Measurements from ENCODE around the gene CD200. TPM values are rescaled to one million over a fixed set of nuclear protein-coding genes. Genes with fewer than 3 reads are reported as not detected.

Gene CD200
- total and polyA plus RNA-seq, 4 donors: 0.10 to 0.28 (median 0.20) TPM

DNA sequence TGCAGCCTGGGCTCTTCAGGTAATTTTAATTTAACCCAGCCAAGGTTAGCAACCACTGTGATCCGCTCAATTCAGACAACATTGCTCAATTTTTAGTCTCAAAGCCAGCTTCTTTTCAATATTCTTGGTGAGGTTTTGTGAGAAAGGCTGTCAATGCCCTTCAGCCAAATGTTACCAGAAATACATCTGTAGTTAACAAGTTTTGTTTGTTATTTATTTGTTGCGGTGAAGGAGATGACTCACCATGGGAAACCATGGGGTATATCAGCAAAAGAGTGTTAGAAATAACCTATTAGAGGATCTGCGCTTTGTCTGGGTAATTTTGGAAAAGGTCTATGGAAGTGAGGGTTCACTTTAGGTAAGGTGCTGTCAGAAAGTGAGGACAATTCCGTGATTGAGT, 43.9 kb upstream of the CD200 start:
- no peak overlapping the region for H3K27ac ChIP-seq (ENCODE audit: low read depth in 1 of 2, low read length in 2 of 2)
- 90% methylated on average over 4 of the region's 4 CpGs for WGBS
- H3K9ac ChIP-seq (ENCODE audit: low read depth in 1 of 2, low read length in 2 of 2): no peak overlapping the region
- DNase-seq (ENCODE audit: low spot score): no peak
- peaks cover 0 to 6% (median 3%) of the 10 kb centered on the region in 4 donors for H3K4me1 ChIP-seq (ENCODE audit: control insufficient read depth in 4 of 4, insufficient read depth in 4 of 4, low read length in 3 of 4)
- no peaks in the 10 kb centered on the region for H3K9me3 ChIP-seq (ENCODE audit: control insufficient read depth in 4 of 4, low read length in 3 of 4)
- no peaks in the 10 kb centered on the region for H3K36me3 ChIP-seq (ENCODE audit: control insufficient read depth in 4 of 4, insufficient read depth in 3 of 4, low read depth in 1 of 4, low read length in 3 of 4)
- H3K27me3 ChIP-seq (ENCODE audit: control insufficient read depth in 4 of 4, insufficient read depth in 4 of 4, low read length in 3 of 4): peaks cover 0 to 2% (median 0%) of the 10 kb centered on the region in 4 donors
- TF ChIP-seq JUND (IDR thresholded peaks at IDR 0.05) (no peak), HNF4A (conservative IDR thresholded peaks at IDR 0.05) (no peak), YY1 (IDR thresholded peaks at IDR 0.05) (no peak), GABPA (IDR thresholded peaks at IDR 0.05 in 1 of 2, conservative IDR thresholded peaks at IDR 0.05 in 1 of 2) (no peak), HNF4G (IDR thresholded peaks at IDR 0.05) (no peak), TAF1 (conservative IDR thresholded peaks at IDR 0.05) (no peak), RXRA (IDR thresholded peaks at IDR 0.05) (no peak), FOXA2 (IDR thresholded peaks at IDR 0.05) (no peak), ATF3 (IDR thresholded peaks at IDR 0.05) (no peak), RAD21 (IDR thresholded peaks at IDR 0.05) (no peak), SP1 (IDR thresholded peaks at IDR 0.05) (no peak), NR2F2 (IDR thresholded peaks at IDR 0.05) (no peak), FOXA1 (IDR thresholded peaks at IDR 0.05) (no peak), EGR1 (IDR thresholded peaks at IDR 0.05; ENCODE audit: low read depth in 2 of 2) (no peak), CTCF (IDR thresholded peaks at IDR 0.05; ENCODE audit: low read depth, low read length, missing input control) (no peak), REST (IDR thresholded peaks at IDR 0.05) (no peak)
- TF ChIP-seq, protein P1, sequence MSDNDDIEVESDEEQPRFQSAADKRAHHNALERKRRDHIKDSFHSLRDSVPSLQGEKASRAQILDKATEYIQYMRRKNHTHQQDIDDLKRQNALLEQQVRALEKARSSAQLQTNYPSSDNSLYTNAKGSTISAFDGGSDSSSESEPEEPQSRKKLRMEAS (IDR thresholded peaks at IDR 0.05): no peak
- TF ChIP-seq, protein P2, sequence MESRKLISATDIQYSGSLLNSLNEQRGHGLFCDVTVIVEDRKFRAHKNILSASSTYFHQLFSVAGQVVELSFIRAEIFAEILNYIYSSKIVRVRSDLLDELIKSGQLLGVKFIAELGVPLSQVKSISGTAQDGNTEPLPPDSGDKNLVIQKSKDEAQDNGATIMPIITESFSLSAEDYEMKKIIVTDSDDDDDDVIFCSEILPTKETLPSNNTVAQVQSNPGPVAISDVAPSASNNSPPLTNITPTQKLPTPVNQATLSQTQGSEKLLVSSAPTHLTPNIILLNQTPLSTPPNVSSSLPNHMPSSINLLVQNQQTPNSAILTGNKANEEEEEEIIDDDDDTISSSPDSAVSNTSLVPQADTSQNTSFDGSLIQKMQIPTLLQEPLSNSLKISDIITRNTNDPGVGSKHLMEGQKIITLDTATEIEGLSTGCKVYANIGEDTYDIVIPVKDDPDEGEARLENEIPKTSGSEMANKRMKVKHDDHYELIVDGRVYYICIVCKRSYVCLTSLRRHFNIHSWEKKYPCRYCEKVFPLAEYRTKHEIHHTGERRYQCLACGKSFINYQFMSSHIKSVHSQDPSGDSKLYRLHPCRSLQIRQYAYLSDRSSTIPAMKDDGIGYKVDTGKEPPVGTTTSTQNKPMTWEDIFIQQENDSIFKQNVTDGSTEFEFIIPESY (IDR thresholded peaks at IDR 0.05): no peak
- H3K4me3 ChIP-seq (ENCODE audit: low read depth in 1 of 3, low read length in 3 of 3): no peak overlapping the region
